HCT116 (cell line): Measurements from ENCODE around the gene SRRT.

ENCODE experiments used
- EZH2 ChIP-seq: fragments of 200-600 bp; sonication (generic); IDR thresholded peaks from 2 replicates; pipeline ENCODE4 v1.6.1; 2017; ENCODE audit warnings: antibody characterized with exemption, mixed run types
- POLR2A ChIP-seq: IDR thresholded peaks from 2 replicates; pipeline ENCODE4 v1.7.0; 2011; ENCODE audit warnings: borderline replicate concordance; ENCODE audit not compliant: insufficient read depth, insufficient read length; ENCODE audit errors: extremely low read depth
- POLR2AphosphoS5 ChIP-seq: IDR thresholded peaks from 2 replicates; pipeline ENCODE4 v1.6.1; 2011; ENCODE audit warnings: mild to moderate bottlenecking, low read depth, low read length, moderate library complexity
- REST ChIP-seq: IDR thresholded peaks from 2 replicates; pipeline ENCODE4 v1.6.1; 2012; ENCODE audit warnings: low read depth
- SIN3A ChIP-seq: IDR thresholded peaks from 2 replicates; pipeline ENCODE4 v1.6.1; 2012; ENCODE audit warnings: low read depth
- TCF7L2 ChIP-seq: IDR thresholded peaks from 2 replicates; pipeline ENCODE4 v1.7.0; 2011; ENCODE audit warnings: borderline replicate concordance, inconsistent platforms; ENCODE audit not compliant: insufficient read depth, insufficient read length; ENCODE audit errors: extremely low read depth
- TF ChIP-seq, protein P1 (sequence below), 3 experiments: fragments of 200-600 bp in 1 of 3; sonication (generic) in 1 of 3; IDR thresholded peaks in 2 of 3; conservative IDR thresholded peaks in 1 of 3; 2 replicates each; pipeline ENCODE4 v1.5.1; 2012 to 2017; ENCODE audit warnings: low read depth in 2 of 3, low read length in 2 of 3, antibody characterized with exemption in 1 of 3, borderline replicate concordance in 1 of 3, control low read depth in 1 of 3, mild to moderate bottlenecking in 1 of 3, mixed read lengths in 1 of 3, mixed run types in 1 of 3, moderate library complexity in 1 of 3; ENCODE audit not compliant: insufficient read depth in 1 of 3
- TF ChIP-seq, protein P2 (sequence below): IDR thresholded peaks from 2 replicates; pipeline ENCODE4 v1.6.1; 2012

DNA sequence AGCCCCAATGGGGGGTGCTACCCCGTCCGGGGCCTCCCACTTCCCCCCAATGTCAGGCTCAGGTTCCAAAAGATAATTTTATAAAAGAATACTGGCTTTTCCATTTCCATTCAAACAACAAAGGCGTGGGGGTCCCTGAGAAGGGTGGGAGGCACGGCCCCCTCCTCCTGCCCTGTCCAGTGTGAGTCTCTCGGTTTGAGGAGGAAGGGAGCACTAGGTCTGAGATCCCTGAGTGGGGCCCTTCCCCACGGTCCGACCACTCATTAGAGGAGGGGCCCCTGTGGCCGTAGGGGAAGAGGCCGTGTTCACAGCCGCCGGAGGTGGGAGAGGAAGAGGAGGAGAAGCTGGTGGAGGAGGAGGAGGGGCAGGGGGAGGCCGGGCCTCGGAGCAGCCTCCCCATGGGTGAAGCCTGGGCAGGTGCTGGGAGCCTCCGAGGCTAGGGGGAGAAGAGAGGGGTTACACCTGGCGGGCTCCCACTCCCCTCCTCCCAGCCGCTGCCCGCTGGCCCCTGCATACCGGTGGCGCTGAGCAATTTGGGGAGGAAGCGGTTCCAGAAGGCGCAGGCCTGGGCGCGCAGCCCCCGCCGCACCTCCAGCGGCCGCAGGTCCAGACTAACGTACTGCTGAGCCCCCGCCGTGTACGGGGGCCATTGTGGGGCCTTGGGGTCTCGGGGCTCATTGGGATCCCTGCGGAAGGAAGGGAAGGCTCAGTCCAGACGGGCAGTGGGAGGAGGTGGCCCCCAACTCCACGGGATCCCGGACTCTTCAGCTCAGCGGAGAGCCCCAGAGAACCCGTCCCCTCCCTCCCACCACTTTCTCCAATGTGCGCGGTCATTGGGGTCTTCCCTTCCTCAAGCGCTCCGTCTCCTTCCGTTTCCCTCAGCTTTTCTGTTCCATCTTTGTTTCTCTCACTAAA lies 16.0 kb downstream of the SRRT start:
- TF ChIP-seq, protein P1, sequence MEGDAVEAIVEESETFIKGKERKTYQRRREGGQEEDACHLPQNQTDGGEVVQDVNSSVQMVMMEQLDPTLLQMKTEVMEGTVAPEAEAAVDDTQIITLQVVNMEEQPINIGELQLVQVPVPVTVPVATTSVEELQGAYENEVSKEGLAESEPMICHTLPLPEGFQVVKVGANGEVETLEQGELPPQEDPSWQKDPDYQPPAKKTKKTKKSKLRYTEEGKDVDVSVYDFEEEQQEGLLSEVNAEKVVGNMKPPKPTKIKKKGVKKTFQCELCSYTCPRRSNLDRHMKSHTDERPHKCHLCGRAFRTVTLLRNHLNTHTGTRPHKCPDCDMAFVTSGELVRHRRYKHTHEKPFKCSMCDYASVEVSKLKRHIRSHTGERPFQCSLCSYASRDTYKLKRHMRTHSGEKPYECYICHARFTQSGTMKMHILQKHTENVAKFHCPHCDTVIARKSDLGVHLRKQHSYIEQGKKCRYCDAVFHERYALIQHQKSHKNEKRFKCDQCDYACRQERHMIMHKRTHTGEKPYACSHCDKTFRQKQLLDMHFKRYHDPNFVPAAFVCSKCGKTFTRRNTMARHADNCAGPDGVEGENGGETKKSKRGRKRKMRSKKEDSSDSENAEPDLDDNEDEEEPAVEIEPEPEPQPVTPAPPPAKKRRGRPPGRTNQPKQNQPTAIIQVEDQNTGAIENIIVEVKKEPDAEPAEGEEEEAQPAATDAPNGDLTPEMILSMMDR (IDR thresholded peaks at IDR 0.05 in 2 of 3, conservative IDR thresholded peaks at IDR 0.05 in 1 of 3; ENCODE audit: borderline replicate concordance in 1 of 3, insufficient read depth in 1 of 3, low read depth in 2 of 3, low read length in 2 of 3), result no peak
- TF ChIP-seq POLR2AphosphoS5 (no peak), SIN3A (no peak), POLR2A (no peak), EZH2 (no peak), REST (no peak), TCF7L2 (no peak)
- TF ChIP-seq, protein P2, sequence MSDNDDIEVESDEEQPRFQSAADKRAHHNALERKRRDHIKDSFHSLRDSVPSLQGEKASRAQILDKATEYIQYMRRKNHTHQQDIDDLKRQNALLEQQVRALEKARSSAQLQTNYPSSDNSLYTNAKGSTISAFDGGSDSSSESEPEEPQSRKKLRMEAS, result no peak
